ENCODE measurements around the gene SMAD4.
A peak's percentile ranks its signal among the peaks of the same experiment; 100 is the strongest.

SMAD4 gene

DNA sequence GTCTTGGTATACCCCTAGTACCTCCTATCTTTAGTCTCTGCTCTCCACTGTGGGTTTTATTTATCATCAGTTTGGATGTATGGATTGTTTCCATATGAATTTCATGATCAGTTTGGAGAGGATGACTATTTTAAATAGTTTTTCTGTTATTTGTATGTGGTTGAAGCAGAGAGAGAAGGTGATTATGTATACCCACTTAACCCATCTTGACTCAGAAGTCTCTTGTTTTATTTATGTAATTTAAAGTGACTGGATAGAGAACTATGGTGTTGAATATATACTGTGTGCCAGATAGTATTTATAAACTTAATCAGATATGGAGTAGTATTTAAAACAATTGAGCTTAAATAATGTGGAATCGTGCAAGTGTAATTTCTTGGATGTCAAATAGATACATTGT lies 39.9 kb downstream of the SMAD4 start:
- Histone ChIP-seq H2BK5ac (ENCODE audit: low read depth, low read length, poor library complexity, severe bottlenecking) (no peak overlapping the region), H3K9me3 (ENCODE audit: control insufficient read depth, low read length) (no peaks in the 10 kb centered on the region), H3K23ac (ENCODE audit: low read length in 2 of 2) (no peak overlapping the region), H3K4me2 (ENCODE audit: low read length, poor library complexity, severe bottlenecking) (no peak overlapping the region), H2AK5ac (ENCODE audit: low read length, severe bottlenecking) (no peak overlapping the region), H4K8ac (ENCODE audit: low read length) (no peak overlapping the region), H4K91ac (ENCODE audit: low read length) (no peak overlapping the region), H2BK120ac (ENCODE audit: low read depth, low read length) (no peak overlapping the region), H3K14ac (ENCODE audit: low read length in 2 of 2) (no peak overlapping the region), H3K4me1 (ENCODE audit: control insufficient read depth, insufficient read depth, low read depth, low read length) (peaks cover 4% of the 10 kb centered on the region), H2BK15ac (ENCODE audit: low read depth, poor library complexity, severe bottlenecking) (no peak overlapping the region), H3K27me3 (ENCODE audit: control insufficient read depth in 1 of 2, insufficient read depth in 1 of 2, low read length in 2 of 2) (no peaks in the 10 kb centered on the region), H3K36me3 (ENCODE audit: control insufficient read depth in 1 of 2, insufficient read depth in 2 of 2, low read depth in 1 of 2, low read length in 2 of 2) (peaks cover 2 to 76% of the 10 kb centered on the region in 2 experiments), H3K27ac (ENCODE audit: low read length, poor library complexity, severe bottlenecking) (peak overlapping the region; percentile 54), H3K9ac (ENCODE audit: low read length) (no peak overlapping the region), H3K4me3 (ENCODE audit: insufficient read depth in 1 of 2, low read depth in 1 of 2, low read length in 2 of 2) (no peak overlapping the region), H2AFZ (ENCODE audit: low read depth, low read length) (no peak overlapping the region), H3K4ac (ENCODE audit: low read depth in 1 of 2, low read length in 2 of 2) (no peak overlapping the region), H3K79me1 (replicated peaks; ENCODE audit: low read length, poor library complexity, severe bottlenecking) (peaks cover 7% of the 10 kb centered on the region), H3K18ac (ENCODE audit: low read depth in 1 of 2, low read length in 2 of 2) (no peak overlapping the region), H2BK12ac (ENCODE audit: low read length in 2 of 2) (no peak overlapping the region)
- 100% methylated on average over 1 of the region's 1 CpG for WGBS
- no peak for DNase-seq

GRCh38 chr18:51070545-51070944 lies 40.5 kb downstream of the SMAD4 start:
- no peak overlapping the region for H2BK15ac ChIP-seq (ENCODE audit: low read depth, poor library complexity, severe bottlenecking)
- no peak overlapping the region for H4K8ac ChIP-seq (ENCODE audit: low read length)
- H3K18ac ChIP-seq (ENCODE audit: low read depth in 1 of 2, low read length in 2 of 2): no peak overlapping the region
- H2BK12ac ChIP-seq (ENCODE audit: low read length in 2 of 2): no peak overlapping the region
- DNase-seq: peak; percentile 56
- H3K4me3 ChIP-seq (ENCODE audit: insufficient read depth in 1 of 2, low read depth in 1 of 2, low read length in 2 of 2): no peak overlapping the region
- H3K4me1 ChIP-seq (ENCODE audit: control insufficient read depth, insufficient read depth, low read depth, low read length): peaks cover 4% of the 10 kb centered on the region
- H3K27ac ChIP-seq (ENCODE audit: low read length, poor library complexity, severe bottlenecking): peak overlapping the region; percentile 47
- no peak overlapping the region for H3K4me2 ChIP-seq (ENCODE audit: low read length, poor library complexity, severe bottlenecking)
- no peak overlapping the region for H3K14ac ChIP-seq (ENCODE audit: low read length in 2 of 2)
- H2AFZ ChIP-seq (ENCODE audit: low read depth, low read length): no peak overlapping the region
- no peaks in the 10 kb centered on the region for H3K9me3 ChIP-seq (ENCODE audit: control insufficient read depth, low read length)
- peaks cover 2 to 69% of the 10 kb centered on the region in 2 experiments for H3K36me3 ChIP-seq (ENCODE audit: control insufficient read depth in 1 of 2, insufficient read depth in 2 of 2, low read depth in 1 of 2, low read length in 2 of 2)
- H3K4ac ChIP-seq (ENCODE audit: low read depth in 1 of 2, low read length in 2 of 2): no peak overlapping the region
- H2AK5ac ChIP-seq (ENCODE audit: low read length, severe bottlenecking): no peak overlapping the region
- H3K9ac ChIP-seq (ENCODE audit: low read length): no peak overlapping the region
- 94% methylated on average over 1 of the region's 2 CpGs for WGBS
- H3K27me3 ChIP-seq (ENCODE audit: control insufficient read depth in 1 of 2, insufficient read depth in 1 of 2, low read length in 2 of 2): no peaks in the 10 kb centered on the region
- H2BK5ac ChIP-seq (ENCODE audit: low read depth, low read length, poor library complexity, severe bottlenecking): no peak overlapping the region
- no peak overlapping the region for H3K23ac ChIP-seq (ENCODE audit: low read length in 2 of 2)
- no peak overlapping the region for H2BK120ac ChIP-seq (ENCODE audit: low read depth, low read length)
- H4K91ac ChIP-seq (ENCODE audit: low read length): no peak overlapping the region
- H3K79me1 ChIP-seq (replicated peaks; ENCODE audit: low read length, poor library complexity, severe bottlenecking): peaks cover 5% of the 10 kb centered on the region

- no peak overlapping the region for H3K4me3 ChIP-seq (ENCODE audit: insufficient read depth in 1 of 2, low read depth in 1 of 2, low read length in 2 of 2)
- no peak overlapping the region for H2AFZ ChIP-seq (ENCODE audit: low read depth, low read length)
- no peak overlapping the region for H3K4ac ChIP-seq (ENCODE audit: low read depth in 1 of 2, low read length in 2 of 2)
- H3K27me3 ChIP-seq (ENCODE audit: control insufficient read depth in 1 of 2, insufficient read depth in 1 of 2, low read length in 2 of 2): no peaks in the 10 kb centered on the region
- H3K27ac ChIP-seq (ENCODE audit: low read length, poor library complexity, severe bottlenecking): no peak overlapping the region
- H3K36me3 ChIP-seq (ENCODE audit: control insufficient read depth in 1 of 2, insufficient read depth in 2 of 2, low read depth in 1 of 2, low read length in 2 of 2): peaks cover 5 to 73% of the 10 kb centered on the region in 2 experiments
- H3K18ac ChIP-seq (ENCODE audit: low read depth in 1 of 2, low read length in 2 of 2): no peak overlapping the region
- H3K9ac ChIP-seq (ENCODE audit: low read length): no peak overlapping the region
- no peak overlapping the region for H4K91ac ChIP-seq (ENCODE audit: low read length)
- no peak overlapping the region for H2BK120ac ChIP-seq (ENCODE audit: low read depth, low read length)
- no peak overlapping the region for H3K4me2 ChIP-seq (ENCODE audit: low read length, poor library complexity, severe bottlenecking)
- H2BK12ac ChIP-seq (ENCODE audit: low read length in 2 of 2): no peak overlapping the region
- H3K4me1 ChIP-seq (ENCODE audit: control insufficient read depth, insufficient read depth, low read depth, low read length): peaks cover 3% of the 10 kb centered on the region
- H3K9me3 ChIP-seq (ENCODE audit: control insufficient read depth, low read length): no peaks in the 10 kb centered on the region
- peaks cover 8% of the 10 kb centered on the region for H3K79me1 ChIP-seq (replicated peaks; ENCODE audit: low read length, poor library complexity, severe bottlenecking)
- H3K23ac ChIP-seq (ENCODE audit: low read length in 2 of 2): no peak overlapping the region
- no peak overlapping the region for H2BK5ac ChIP-seq (ENCODE audit: low read depth, low read length, poor library complexity, severe bottlenecking)
- H3K14ac ChIP-seq (ENCODE audit: low read length in 2 of 2): no peak overlapping the region
- no peak overlapping the region for H2BK15ac ChIP-seq (ENCODE audit: low read depth, poor library complexity, severe bottlenecking)
- no peak overlapping the region for H2AK5ac ChIP-seq (ENCODE audit: low read length, severe bottlenecking)
- 96% methylated on average over 5 of the region's 6 CpGs for WGBS
- H4K8ac ChIP-seq (ENCODE audit: low read length): no peak overlapping the region
- DNase-seq: no peak
These were observed 42.7 kb downstream of the SMAD4 start for GRCh38 chr18:51072586-51073313.

GRCh38 chr18:51074605-51075004 lies 44.6 kb downstream of the SMAD4 start:
- Histone ChIP-seq H3K18ac (ENCODE audit: low read depth in 1 of 2, low read length in 2 of 2) (no peak overlapping the region), H3K27me3 (ENCODE audit: control insufficient read depth in 1 of 2, insufficient read depth in 1 of 2, low read length in 2 of 2) (no peaks in the 10 kb centered on the region), H3K27ac (ENCODE audit: low read length, poor library complexity, severe bottlenecking) (no peak overlapping the region), H2BK5ac (ENCODE audit: low read depth, low read length, poor library complexity, severe bottlenecking) (no peak overlapping the region), H2BK15ac (ENCODE audit: low read depth, poor library complexity, severe bottlenecking) (no peak overlapping the region), H3K36me3 (ENCODE audit: control insufficient read depth in 1 of 2, insufficient read depth in 2 of 2, low read depth in 1 of 2, low read length in 2 of 2) (peaks cover 7 to 73% of the 10 kb centered on the region in 2 experiments), H4K91ac (ENCODE audit: low read length) (no peak overlapping the region), H3K4me1 (ENCODE audit: control insufficient read depth, insufficient read depth, low read depth, low read length) (peaks cover 2% of the 10 kb centered on the region), H3K23ac (ENCODE audit: low read length in 2 of 2) (no peak overlapping the region), H4K8ac (ENCODE audit: low read length) (no peak overlapping the region), H2BK12ac (ENCODE audit: low read length in 2 of 2) (no peak overlapping the region), H3K14ac (ENCODE audit: low read length in 2 of 2) (no peak overlapping the region), H3K4ac (ENCODE audit: low read depth in 1 of 2, low read length in 2 of 2) (no peak overlapping the region), H2BK120ac (ENCODE audit: low read depth, low read length) (no peak overlapping the region), H2AFZ (ENCODE audit: low read depth, low read length) (no peak overlapping the region), H3K9ac (ENCODE audit: low read length) (no peak overlapping the region), H3K4me2 (ENCODE audit: low read length, poor library complexity, severe bottlenecking) (no peak overlapping the region), H3K4me3 (ENCODE audit: insufficient read depth in 1 of 2, low read depth in 1 of 2, low read length in 2 of 2) (no peak overlapping the region), H3K9me3 (ENCODE audit: control insufficient read depth, low read length) (no peaks in the 10 kb centered on the region), H3K79me1 (replicated peaks; ENCODE audit: low read length, poor library complexity, severe bottlenecking) (peaks cover 8% of the 10 kb centered on the region), H2AK5ac (ENCODE audit: low read length, severe bottlenecking) (no peak overlapping the region)
- no peak for DNase-seq
- WGBS: 96% methylated on average over 1 of the region's 1 CpG

All from mesenchymal stem cell (in vitro differentiated cells and primary cell).